SU-DHL-6 (cell line): ENCODE measurements around the gene RIMKLA.

ENCODE experiments used
- H2AFZ ChIP-seq: fragments of 200-600 bp; sonication (generic); 2 replicates; pipeline ENCODE4 v1.6.1; 2014; ENCODE audit warnings: low read depth, mild to moderate bottlenecking, moderate library complexity, mixed read lengths, antibody characterized with exemption, low read length; ENCODE audit not compliant: severe bottlenecking
- H3F3A ChIP-seq: fragments of 200-600 bp; shearing (Covaris generic); 2 replicates; pipeline ENCODE4 v1.6.0; 2016; ENCODE audit warnings: antibody characterized with exemption, mild to moderate bottlenecking; ENCODE audit not compliant: insufficient read depth
- H3K27ac ChIP-seq: fragments of 200-600 bp; sonication (generic); 2 replicates; pipeline ENCODE4 v1.5.1; 2016; ENCODE audit warnings: low read depth, mild to moderate bottlenecking, low read length, moderate library complexity, mixed read lengths
- H3K27me3 ChIP-seq: fragments of 200-600 bp; sonication (generic), shearing (Covaris generic); 2 replicates; pipeline ENCODE4 v1.6.0; 2014; ENCODE audit warnings: mild to moderate bottlenecking, low read length
- H3K36me3 ChIP-seq: fragments of 200-600 bp; sonication (generic); 2 replicates; pipeline ENCODE4 v1.6.1; 2014; ENCODE audit warnings: mild to moderate bottlenecking, low read length, mixed read lengths
- H3K4me2 ChIP-seq: fragments of 300-600, 200-600 bp; shearing (Covaris generic), sonication (generic); 2 replicates; pipeline ENCODE4 v1.6.0; 2014; ENCODE audit warnings: low read length, low read depth, mild to moderate bottlenecking; ENCODE audit not compliant: poor library complexity, severe bottlenecking
- H3K4me3 ChIP-seq: fragments of 200-600 bp; sonication (generic); 2 replicates; pipeline ENCODE4 v1.5.1; 2014; ENCODE audit warnings: antibody characterized with exemption, low read length, mild to moderate bottlenecking, mixed read lengths; ENCODE audit not compliant: insufficient read depth, poor library complexity, severe bottlenecking
- H3K79me2 ChIP-seq: fragments of 200-600 bp; sonication (generic); 2 replicates; pipeline ENCODE4 v1.6.1; 2014; ENCODE audit warnings: mild to moderate bottlenecking, low read length, moderate library complexity; ENCODE audit not compliant: insufficient read depth
- H3K9ac ChIP-seq: fragments of 200-600 bp; sonication (generic); 2 replicates; pipeline ENCODE4 v1.7.0; 2014; ENCODE audit warnings: mild to moderate bottlenecking, low read length
- H3K9me2 ChIP-seq: fragments of 200-600 bp; sonication (generic); replicated peaks from 2 replicates; pipeline ENCODE4 v1.6.1; 2014; ENCODE audit warnings: low read length; ENCODE audit not compliant: insufficient read depth
- H3K9me3 ChIP-seq: fragments of 200-600 bp; sonication (generic); 2 replicates; pipeline ENCODE4 v1.6.1; 2014; ENCODE audit warnings: low read length, mixed read lengths; ENCODE audit not compliant: insufficient read depth
- H4K20me1 ChIP-seq: fragments of 200-600 bp; sonication (generic); 2 replicates; pipeline ENCODE4 v1.6.1; 2014; ENCODE audit warnings: low read depth, mild to moderate bottlenecking, antibody characterized with exemption, low read length, moderate library complexity, mixed read lengths
- EZH2phosphoT487 ChIP-seq: fragments of 200-600 bp; sonication (generic), shearing (Covaris generic); conservative IDR thresholded peaks from 2 replicates; pipeline ENCODE4 v1.6.1; 2018; ENCODE audit warnings: mild to moderate bottlenecking, antibody characterized with exemption, low read length, moderate library complexity, mixed read lengths
- TF ChIP-seq, protein P1 (sequence below): fragments of 200-600 bp; sonication (generic); IDR thresholded peaks from one replicate; pipeline ENCODE4 v1.5.1; 2017; ENCODE audit warnings: antibody characterized with exemption, mild to moderate bottlenecking, low read length, moderate library complexity; ENCODE audit not compliant: insufficient read depth, poor library complexity, severe bottlenecking

The RIMKLA gene

DNA sequence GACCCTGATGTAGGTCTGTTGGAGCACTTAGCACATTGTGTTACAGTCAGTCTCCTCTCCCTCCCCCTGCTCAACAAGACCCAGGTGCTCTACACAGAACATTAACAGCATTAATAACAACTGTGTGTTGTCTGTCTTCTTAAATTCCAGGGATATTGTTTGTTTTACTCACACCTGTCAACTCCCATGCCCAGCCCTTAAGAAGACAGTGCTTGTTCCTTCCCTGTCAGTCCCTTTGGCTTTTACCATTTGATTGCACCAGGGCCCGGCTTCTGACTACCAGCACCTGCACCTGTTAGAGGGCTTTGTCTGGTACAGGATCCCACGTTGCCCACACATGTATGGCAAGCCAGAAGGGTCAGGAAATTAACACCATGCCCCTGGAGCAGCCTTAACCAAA, 11.7 kb downstream of the RIMKLA start:
- H3K9me2 ChIP-seq: no peaks in the 10 kb centered on the region
- H3K27me3 ChIP-seq: no peaks in the 10 kb centered on the region
- no peak overlapping the region for H3K4me3 ChIP-seq
- H3K9me3 ChIP-seq: no peaks in the 10 kb centered on the region
- TF ChIP-seq, protein P1, sequence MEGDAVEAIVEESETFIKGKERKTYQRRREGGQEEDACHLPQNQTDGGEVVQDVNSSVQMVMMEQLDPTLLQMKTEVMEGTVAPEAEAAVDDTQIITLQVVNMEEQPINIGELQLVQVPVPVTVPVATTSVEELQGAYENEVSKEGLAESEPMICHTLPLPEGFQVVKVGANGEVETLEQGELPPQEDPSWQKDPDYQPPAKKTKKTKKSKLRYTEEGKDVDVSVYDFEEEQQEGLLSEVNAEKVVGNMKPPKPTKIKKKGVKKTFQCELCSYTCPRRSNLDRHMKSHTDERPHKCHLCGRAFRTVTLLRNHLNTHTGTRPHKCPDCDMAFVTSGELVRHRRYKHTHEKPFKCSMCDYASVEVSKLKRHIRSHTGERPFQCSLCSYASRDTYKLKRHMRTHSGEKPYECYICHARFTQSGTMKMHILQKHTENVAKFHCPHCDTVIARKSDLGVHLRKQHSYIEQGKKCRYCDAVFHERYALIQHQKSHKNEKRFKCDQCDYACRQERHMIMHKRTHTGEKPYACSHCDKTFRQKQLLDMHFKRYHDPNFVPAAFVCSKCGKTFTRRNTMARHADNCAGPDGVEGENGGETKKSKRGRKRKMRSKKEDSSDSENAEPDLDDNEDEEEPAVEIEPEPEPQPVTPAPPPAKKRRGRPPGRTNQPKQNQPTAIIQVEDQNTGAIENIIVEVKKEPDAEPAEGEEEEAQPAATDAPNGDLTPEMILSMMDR: no peak
- TF ChIP-seq EZH2phosphoT487: no peak
- H3K27ac ChIP-seq: no peak overlapping the region
- H3K36me3 ChIP-seq: no peaks in the 10 kb centered on the region
- H3K79me2 ChIP-seq: no peaks in the 10 kb centered on the region
- H3K4me2 ChIP-seq: no peak overlapping the region
- no peak overlapping the region for H2AFZ ChIP-seq
- H3F3A ChIP-seq: no peaks in the 10 kb centered on the region
- H3K9ac ChIP-seq: no peak overlapping the region
- no peaks in the 10 kb centered on the region for H4K20me1 ChIP-seq

DNA sequence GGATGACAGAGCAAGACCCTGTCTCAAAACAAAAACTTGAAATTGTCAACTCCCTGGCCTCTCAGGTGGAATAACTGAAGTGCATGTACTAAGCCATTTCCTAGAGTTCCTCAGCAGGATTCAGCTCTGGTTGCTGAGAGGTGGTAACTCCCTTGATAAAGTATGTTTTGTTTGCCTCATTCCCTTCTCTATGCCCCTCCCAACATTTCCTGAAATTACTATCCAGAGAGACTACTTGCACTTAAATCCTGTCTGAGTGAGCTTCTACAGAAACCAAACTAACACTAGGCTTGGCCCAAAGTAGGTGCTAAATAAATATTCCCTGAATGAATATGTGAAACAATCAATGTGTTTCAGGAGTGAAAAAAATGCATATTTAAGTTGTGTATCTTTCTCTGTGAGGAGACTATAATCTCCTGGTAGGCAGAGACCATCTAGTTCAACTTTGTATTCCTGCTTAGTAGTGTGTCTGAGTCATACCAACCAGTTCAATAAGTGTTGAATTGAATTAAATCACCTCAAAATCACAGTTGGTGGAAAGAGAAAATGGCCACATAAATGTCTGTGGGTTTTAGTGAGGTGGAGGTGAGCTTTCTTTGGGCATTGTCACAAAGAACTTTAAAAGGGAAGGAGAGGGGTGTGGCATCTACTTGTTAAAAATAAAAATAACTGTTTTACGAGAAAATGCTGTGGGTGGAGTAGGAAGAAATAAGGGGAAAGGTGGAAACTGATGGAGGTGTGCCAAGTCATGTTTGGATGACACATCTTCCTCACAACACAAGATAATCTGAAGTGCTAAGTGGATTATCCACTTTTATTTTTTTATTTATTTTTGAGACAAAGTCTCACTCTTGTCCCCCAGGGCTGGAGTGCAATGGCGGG, 12.6 kb downstream of the RIMKLA start:
- H3K4me3 ChIP-seq: no peak overlapping the region
- TF ChIP-seq, protein P1: no peak
- TF ChIP-seq EZH2phosphoT487: no peak
- H3K9ac ChIP-seq: no peak overlapping the region
- no peaks in the 10 kb centered on the region for H3K27me3 ChIP-seq
- H3K9me2 ChIP-seq: no peaks in the 10 kb centered on the region
- no peaks in the 10 kb centered on the region for H3K9me3 ChIP-seq
- H3F3A ChIP-seq: no peaks in the 10 kb centered on the region
- H3K36me3 ChIP-seq: no peaks in the 10 kb centered on the region
- no peak overlapping the region for H3K4me2 ChIP-seq
- no peak overlapping the region for H2AFZ ChIP-seq
- H3K27ac ChIP-seq: no peak overlapping the region
- H3K79me2 ChIP-seq: no peaks in the 10 kb centered on the region
- no peaks in the 10 kb centered on the region for H4K20me1 ChIP-seq

DNA sequence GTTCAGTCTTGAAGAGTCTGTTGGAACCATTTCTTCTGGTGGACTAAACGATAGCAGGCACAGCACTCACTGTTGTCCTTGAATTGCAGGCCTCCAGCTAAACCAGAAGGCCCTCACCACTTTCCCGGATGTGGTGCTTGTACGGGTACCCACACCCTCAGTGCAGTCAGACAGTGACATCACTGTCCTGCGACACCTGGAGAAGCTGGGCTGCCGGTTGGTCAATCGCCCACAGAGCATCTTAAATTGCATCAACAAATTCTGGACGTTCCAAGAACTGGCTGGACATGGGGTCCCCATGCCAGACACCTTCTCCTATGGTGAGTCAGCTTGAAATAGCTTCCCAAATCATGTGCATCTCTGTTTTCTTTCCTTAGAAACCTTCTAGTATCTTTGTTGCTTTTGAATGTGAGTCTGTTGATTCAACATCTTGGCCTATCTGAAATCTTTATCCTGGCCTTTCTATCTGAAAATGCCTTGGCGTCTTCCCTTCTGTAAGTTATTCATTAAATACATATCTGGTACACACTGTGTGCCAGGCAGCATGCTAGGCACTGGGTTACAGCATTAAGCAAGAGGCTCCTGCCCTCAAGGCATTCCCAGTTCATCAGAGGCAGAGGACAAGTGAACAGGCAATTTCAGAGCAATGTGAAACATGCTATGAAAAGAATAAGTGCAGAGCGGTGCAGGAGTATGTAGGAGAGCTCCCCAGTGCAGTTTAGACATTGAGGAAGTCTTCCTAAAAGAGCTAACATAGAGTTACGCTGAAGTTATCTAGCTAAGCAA, 18.9 kb downstream of the RIMKLA start:
- no peak overlapping the region for H2AFZ ChIP-seq
- no peaks in the 10 kb centered on the region for H4K20me1 ChIP-seq
- H3K36me3 ChIP-seq: no peaks in the 10 kb centered on the region
- no peaks in the 10 kb centered on the region for H3K79me2 ChIP-seq
- no peak overlapping the region for H3K27ac ChIP-seq
- H3K4me2 ChIP-seq: no peak overlapping the region
- H3K9me3 ChIP-seq: no peaks in the 10 kb centered on the region
- no peaks in the 10 kb centered on the region for H3K9me2 ChIP-seq
- no peaks in the 10 kb centered on the region for H3F3A ChIP-seq
- no peak overlapping the region for H3K9ac ChIP-seq
- no peaks in the 10 kb centered on the region for H3K27me3 ChIP-seq
- H3K4me3 ChIP-seq: no peak overlapping the region
- TF ChIP-seq, protein P1: no peak
- TF ChIP-seq EZH2phosphoT487: no peak
